GM18951 (cell line): ENCODE data around the gene CDH12.

Experiments
- POLR2A ChIP-seq: IDR thresholded peaks from 4 replicates; pipeline ENCODE4 v1.6.1; 2011; ENCODE audit warnings: mild to moderate bottlenecking; ENCODE audit not compliant: insufficient read length, insufficient read depth; ENCODE audit errors: extremely low read depth
- in situ Hi-C: fragments of 300-500 bp; cut with MboI; formaldehyde crosslinking; loops from one replicate; pipeline ENCODE4 v1.12.0; 2022; ENCODE audit warnings: low sequenced_read_pairs, mixed read lengths, inconsistent platforms; ENCODE audit not compliant: unreplicated experiment

CDH12 gene

GRCh38 chr5:22605473-22605872 lies 247.7 kb downstream of the CDH12 start:
- TF ChIP-seq POLR2A: no peak
- in situ Hi-C loops: no loop called here

- no peak for TF ChIP-seq POLR2A
- in situ Hi-C loops: no loop called here
Observed at GRCh38 chr5:22604711-22605110, 248.4 kb downstream of the CDH12 start.

- in situ Hi-C loops: no loop called here
- no peak for TF ChIP-seq POLR2A
Observed at GRCh38 chr5:22598796-22599195, 254.3 kb downstream of the CDH12 start.

DNA sequence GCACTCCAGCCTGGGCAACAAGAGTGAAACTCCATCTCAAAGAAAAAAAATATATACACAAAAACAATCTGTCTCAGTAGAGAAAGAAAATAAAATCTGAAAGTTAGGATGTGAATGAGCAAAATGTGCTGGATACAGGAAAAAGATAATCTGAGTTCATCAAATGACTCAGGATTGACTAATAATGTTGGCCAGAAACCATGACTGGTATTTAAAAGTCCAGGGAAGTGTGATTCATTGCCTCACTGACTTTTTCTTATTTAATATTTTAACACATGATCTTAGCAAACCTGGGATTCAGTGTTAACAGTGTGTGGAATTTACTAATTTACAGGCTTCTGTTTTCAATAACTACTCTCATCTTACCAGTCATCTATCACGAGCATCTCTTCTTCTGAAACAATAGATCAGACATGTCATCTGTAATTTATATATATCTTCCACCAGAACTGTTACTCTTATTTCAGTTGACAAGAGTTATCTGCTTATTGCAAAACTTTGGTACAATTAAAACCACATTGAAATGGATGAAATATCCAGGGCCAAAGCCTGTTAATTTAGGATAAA lies 256.7 kb downstream of the CDH12 start:
- no peak for TF ChIP-seq POLR2A
- in situ Hi-C loops: no loop called here

GRCh38 chr5:22594491-22594890 lies 258.7 kb downstream of the CDH12 start:
- TF ChIP-seq POLR2A: no peak
- in situ Hi-C loops: no loop called here

GRCh38 chr5:22593592-22593991 lies 259.6 kb downstream of the CDH12 start:
- in situ Hi-C loops: no loop called here
- no peak for TF ChIP-seq POLR2A

- in situ Hi-C loops: no loop called here
Observed at GRCh38 chr5:22591461-22591860, 261.7 kb downstream of the CDH12 start.

DNA sequence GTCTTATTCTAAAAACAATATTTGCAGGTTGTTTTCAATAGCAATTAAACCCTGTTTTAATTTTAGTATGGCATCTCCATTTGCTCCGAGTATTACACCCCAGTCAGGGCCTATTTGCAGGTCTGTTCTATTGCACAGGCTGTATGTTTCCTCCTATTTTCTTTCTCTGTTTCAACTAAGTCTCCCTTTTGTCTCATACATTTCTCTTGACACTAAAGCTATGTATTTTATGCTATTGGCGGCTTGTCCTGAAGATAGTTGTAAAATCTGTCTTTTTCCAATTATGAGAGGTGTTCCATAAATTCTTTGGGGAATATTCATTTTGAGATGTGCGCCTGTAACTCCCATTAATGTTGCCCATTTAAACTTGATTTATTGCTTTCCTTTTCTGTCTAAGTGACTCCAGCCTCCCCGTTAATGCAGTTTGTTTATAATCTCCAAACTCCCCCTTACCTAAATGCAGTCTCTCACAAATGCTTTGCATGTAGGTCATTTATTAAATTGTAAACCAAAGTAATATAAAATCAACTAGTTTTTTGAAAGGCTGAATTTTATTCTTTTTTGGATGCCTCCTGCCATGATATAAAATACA lies 262.4 kb downstream of the CDH12 start:
- in situ Hi-C loops: no loop called here
- no peak for TF ChIP-seq POLR2A

More at GRCh38 chr5:22591461-22591860, 261.7 kb downstream of the CDH12 start:
- TF ChIP-seq POLR2A: no peak

DNA sequence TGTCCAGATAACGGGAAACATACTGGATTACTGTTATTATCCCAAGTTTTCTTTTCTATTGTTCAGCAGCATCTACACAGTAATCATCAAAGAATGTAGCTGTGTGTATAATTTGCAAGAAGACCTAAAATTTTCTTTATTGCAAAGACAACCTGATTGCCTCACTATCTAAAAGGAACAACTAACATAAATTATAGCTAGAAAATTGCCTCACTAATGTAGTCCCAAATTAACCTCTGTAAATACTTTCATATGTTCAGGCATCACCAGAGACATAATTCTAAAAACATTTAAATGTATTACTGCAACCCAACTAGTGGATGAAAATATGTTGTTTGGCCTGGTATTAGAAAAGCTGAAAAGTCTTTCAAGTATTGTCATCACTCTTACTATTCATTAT lies 275.4 kb downstream of the CDH12 start:
- in situ Hi-C loops: no loop called here
- TF ChIP-seq POLR2A: no peak

- no peak for TF ChIP-seq POLR2A
- in situ Hi-C loops: no loop called here
Observed at GRCh38 chr5:22577006-22577405, 276.1 kb downstream of the CDH12 start.

DNA sequence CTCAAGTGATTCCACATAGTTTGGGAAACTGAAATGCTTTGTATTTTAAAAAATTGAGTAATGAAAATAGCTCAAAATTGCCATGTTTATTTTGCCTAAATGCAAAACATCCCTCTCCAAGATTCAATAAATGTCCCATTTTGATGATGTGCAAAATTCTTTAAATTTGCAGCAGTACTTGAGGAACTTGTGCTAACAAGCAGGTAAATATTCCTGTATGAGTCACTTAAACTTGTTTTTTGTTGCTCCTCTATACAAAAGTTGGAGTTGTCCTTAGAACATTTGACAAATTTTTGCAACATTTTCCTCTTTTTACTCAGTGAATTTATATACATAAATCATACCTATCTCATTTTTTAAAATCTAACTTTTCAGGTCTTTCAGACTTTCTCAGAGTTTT lies 280.2 kb downstream of the CDH12 start:
- in situ Hi-C loops: no loop called here
- no peak for TF ChIP-seq POLR2A

DNA sequence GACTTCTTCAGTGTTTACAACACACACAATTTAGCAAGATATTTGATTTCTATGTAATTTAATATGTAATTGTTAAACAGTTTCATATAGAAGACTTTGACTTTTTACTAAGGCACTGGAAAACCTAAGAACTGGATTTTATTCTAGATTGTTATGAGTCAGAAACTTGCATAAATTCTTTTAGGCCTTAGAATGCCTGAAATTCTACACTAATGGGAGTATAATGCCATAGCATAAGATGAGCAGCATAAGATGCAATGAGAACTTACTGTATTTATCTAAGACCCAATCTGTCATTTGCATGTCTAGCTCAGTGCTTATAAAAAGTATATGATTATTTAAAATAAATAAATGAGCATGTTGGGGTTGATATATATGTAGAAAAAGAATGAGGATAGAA lies 285.2 kb downstream of the CDH12 start:
- no peak for TF ChIP-seq POLR2A
- in situ Hi-C loops: no loop called here

DNA sequence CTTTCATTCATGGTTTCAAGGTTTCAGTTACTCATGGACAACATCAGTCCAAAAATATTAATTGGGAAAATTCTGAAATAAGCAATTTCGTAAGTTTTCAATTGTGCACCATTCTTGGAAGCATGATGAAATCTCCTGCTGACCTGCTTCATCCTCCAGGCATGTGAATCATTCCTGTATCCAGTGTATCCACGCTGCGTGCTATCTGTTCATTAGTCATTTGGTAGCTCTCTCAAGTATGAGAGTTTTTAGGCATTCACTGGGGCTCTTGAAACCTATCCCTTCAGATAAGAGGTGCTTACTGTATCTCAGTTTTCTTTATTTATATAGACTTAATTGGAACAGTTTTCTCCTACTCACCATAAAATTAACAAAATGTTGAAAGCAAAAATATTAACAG lies 293.0 kb downstream of the CDH12 start:
- no peak for TF ChIP-seq POLR2A
- in situ Hi-C loops: no loop called here

DNA sequence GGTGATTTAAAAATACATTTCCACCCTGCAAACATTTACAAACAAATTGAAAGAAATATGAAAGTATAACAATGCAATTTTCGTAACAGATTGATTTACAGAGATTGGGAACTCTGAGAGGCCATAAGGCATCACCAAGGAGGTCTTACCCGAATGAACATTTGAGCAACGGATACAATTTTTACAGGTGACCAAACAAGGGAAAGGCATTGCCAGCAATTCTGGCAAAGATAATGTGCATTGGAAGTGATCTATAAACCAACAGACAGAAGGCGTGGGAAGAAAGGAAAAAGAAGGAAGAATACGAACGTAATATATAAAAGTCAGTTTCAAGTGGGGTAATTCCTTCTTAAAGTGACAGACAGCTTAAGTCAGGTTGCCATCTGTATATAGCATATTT lies 295.9 kb downstream of the CDH12 start:
- in situ Hi-C loops: no loop called here

More for the DNA sequence above, 295.9 kb downstream of the CDH12 start:
- no peak for TF ChIP-seq POLR2A
